Memory B cell (primary cell): ENCODE measurements around the gene TUBGCP5.

Source experiments
- ATAC-seq: fragments of 150-1000 bp; cut with Tn5 transposase; 2 replicates; pipeline ENCODE4 v1.10.0; 2021; ENCODE audit warnings: low read depth, mild to moderate bottlenecking, moderate library complexity
- DNase-seq, 2 donors: peaks; one replicate each; pipeline ENCODE4 v3.0.0; 2022; ENCODE audit warnings: low spot score in 2 of 2
- H3K27ac Mint-ChIP-seq: one replicate; pipeline ENCODE4 v1.8.0; 2022; ENCODE audit warnings: mild to moderate bottlenecking, moderate library complexity, mixed read lengths
- H3K27me3 Mint-ChIP-seq: one replicate; pipeline ENCODE4 v1.8.0; 2022; ENCODE audit warnings: mixed read lengths
- H3K36me3 Mint-ChIP-seq: one replicate; pipeline ENCODE4 v1.8.0; 2022; ENCODE audit warnings: mild to moderate bottlenecking, mixed read lengths
- H3K4me1 Mint-ChIP-seq: one replicate; pipeline ENCODE4 v1.8.0; 2022; ENCODE audit warnings: mixed read lengths
- H3K4me3 Mint-ChIP-seq: one replicate; pipeline ENCODE4 v1.8.0; 2022; ENCODE audit warnings: mild to moderate bottlenecking, moderate library complexity, mixed read lengths
- H3K9me3 Mint-ChIP-seq: one replicate; pipeline ENCODE4 v1.8.0; 2022; ENCODE audit warnings: mixed read lengths

Gene TUBGCP5

GRCh38 chr15:22979238-22980188, 59.9 kb downstream of the TUBGCP5 start:
- DNase-seq (peak in 1 of 2 donors; percentile 19), ATAC-seq (peak; percentile 80)
- Mint-ChIP-seq H3K27ac (peak overlapping the region; percentile 43), H3K9me3 (no peaks in the 10 kb centered on the region), H3K36me3 (peaks cover 2% of the 10 kb centered on the region), H3K4me3 (peak overlapping the region; percentile 96), H3K27me3 (peaks cover 3% of the 10 kb centered on the region), H3K4me1 (peaks cover 11% of the 10 kb centered on the region)

GRCh38 chr15:22978691-22979237, 60.6 kb downstream of the TUBGCP5 start:
- Mint-ChIP-seq H3K4me3 (peak overlapping the region; percentile 96), H3K9me3 (no peaks in the 10 kb centered on the region), H3K27me3 (peaks cover 3% of the 10 kb centered on the region), H3K4me1 (peaks cover 11% of the 10 kb centered on the region), H3K36me3 (peaks cover 2% of the 10 kb centered on the region), H3K27ac (peak overlapping the region; percentile 43)
- peak; percentile 53 for ATAC-seq
- DNase-seq = peak in 1 of 2 donors; percentile 18

- no peak overlapping the region for H3K27ac Mint-ChIP-seq
- peaks cover 2% of the 10 kb centered on the region for H3K36me3 Mint-ChIP-seq
- H3K4me1 Mint-ChIP-seq = peaks cover 14% of the 10 kb centered on the region
- DNase-seq (no peak), ATAC-seq (no peak)
- no peak overlapping the region for H3K4me3 Mint-ChIP-seq
- H3K9me3 Mint-ChIP-seq = no peaks in the 10 kb centered on the region
- H3K27me3 Mint-ChIP-seq = peaks cover 3% of the 10 kb centered on the region
These were observed 64.6 kb downstream of the TUBGCP5 start for GRCh38 chr15:22974745-22975144.

- peaks cover 2% of the 10 kb centered on the region for H3K9me3 Mint-ChIP-seq
- H3K4me1 Mint-ChIP-seq = peaks cover 10% of the 10 kb centered on the region
- ATAC-seq = no peak
- DNase-seq = no peak
- H3K36me3 Mint-ChIP-seq = peaks cover 5% of the 10 kb centered on the region
- H3K27ac Mint-ChIP-seq = no peak overlapping the region
- H3K27me3 Mint-ChIP-seq = no peaks in the 10 kb centered on the region
- no peak overlapping the region for H3K4me3 Mint-ChIP-seq
These were observed 65.4 kb downstream of the TUBGCP5 start for GRCh38 chr15:22973987-22974386.

- Mint-ChIP-seq H3K27me3 (no peaks in the 10 kb centered on the region), H3K36me3 (peaks cover 5% of the 10 kb centered on the region), H3K4me3 (no peak overlapping the region), H3K9me3 (peaks cover 2% of the 10 kb centered on the region), H3K4me1 (peaks cover 7% of the 10 kb centered on the region), H3K27ac (no peak overlapping the region)
- DNase-seq (no peak), ATAC-seq (peak; percentile 59)
These were observed 66.1 kb downstream of the TUBGCP5 start for GRCh38 chr15:22973286-22973685.

- no peaks in the 10 kb centered on the region for H3K27me3 Mint-ChIP-seq
- no peak overlapping the region for H3K4me3 Mint-ChIP-seq
- ATAC-seq = no peak
- H3K4me1 Mint-ChIP-seq = peaks cover 3% of the 10 kb centered on the region
- H3K27ac Mint-ChIP-seq = no peak overlapping the region
- no peak for DNase-seq
- peaks cover 3% of the 10 kb centered on the region for H3K36me3 Mint-ChIP-seq
- H3K9me3 Mint-ChIP-seq = peaks cover 2% of the 10 kb centered on the region
These were observed 69.9 kb downstream of the TUBGCP5 start for GRCh38 chr15:22969489-22969888.

- ATAC-seq (no peak), DNase-seq (no peak)
- H3K27ac Mint-ChIP-seq = no peak overlapping the region
- H3K4me3 Mint-ChIP-seq = no peak overlapping the region
- peaks cover 2% of the 10 kb centered on the region for H3K4me1 Mint-ChIP-seq
- H3K27me3 Mint-ChIP-seq = no peaks in the 10 kb centered on the region
- peaks cover 2% of the 10 kb centered on the region for H3K9me3 Mint-ChIP-seq
- H3K36me3 Mint-ChIP-seq = peaks cover 3% of the 10 kb centered on the region
These were observed 71.0 kb downstream of the TUBGCP5 start for GRCh38 chr15:22968366-22968765.

- H3K27me3 Mint-ChIP-seq = no peaks in the 10 kb centered on the region
- H3K27ac Mint-ChIP-seq = no peak overlapping the region
- ATAC-seq = no peak
- no peak for DNase-seq
- H3K4me1 Mint-ChIP-seq = peaks cover 1% of the 10 kb centered on the region
- peaks cover 3% of the 10 kb centered on the region for H3K36me3 Mint-ChIP-seq
- peaks cover 2% of the 10 kb centered on the region for H3K9me3 Mint-ChIP-seq
- no peak overlapping the region for H3K4me3 Mint-ChIP-seq
These were observed 72.1 kb downstream of the TUBGCP5 start for GRCh38 chr15:22967084-22967770.

GRCh38 chr15:22966321-22967083, 72.9 kb downstream of the TUBGCP5 start:
- Mint-ChIP-seq H3K36me3 (peaks cover 3% of the 10 kb centered on the region), H3K4me3 (no peak overlapping the region), H3K4me1 (peaks cover 3% of the 10 kb centered on the region), H3K9me3 (peaks cover 2% of the 10 kb centered on the region), H3K27ac (no peak overlapping the region), H3K27me3 (no peaks in the 10 kb centered on the region)
- no peak for DNase-seq
- ATAC-seq = no peak

GRCh38 chr15:22963641-22964040, 75.7 kb downstream of the TUBGCP5 start:
- DNase-seq (no peak), ATAC-seq (no peak)
- H3K36me3 Mint-ChIP-seq = no peaks in the 10 kb centered on the region
- no peaks in the 10 kb centered on the region for H3K9me3 Mint-ChIP-seq
- no peak overlapping the region for H3K4me3 Mint-ChIP-seq
- peaks cover 2% of the 10 kb centered on the region for H3K27me3 Mint-ChIP-seq
- peaks cover 16% of the 10 kb centered on the region for H3K4me1 Mint-ChIP-seq
- no peak overlapping the region for H3K27ac Mint-ChIP-seq

- ATAC-seq = no peak
- H3K27me3 Mint-ChIP-seq = peaks cover 2% of the 10 kb centered on the region
- H3K9me3 Mint-ChIP-seq = no peaks in the 10 kb centered on the region
- no peak overlapping the region for H3K27ac Mint-ChIP-seq
- no peaks in the 10 kb centered on the region for H3K36me3 Mint-ChIP-seq
- no peak overlapping the region for H3K4me3 Mint-ChIP-seq
- DNase-seq = no peak
- H3K4me1 Mint-ChIP-seq = peaks cover 19% of the 10 kb centered on the region
These were observed 76.8 kb downstream of the TUBGCP5 start for GRCh38 chr15:22962611-22963010.

GRCh38 chr15:22961762-22962161, 77.6 kb downstream of the TUBGCP5 start:
- Mint-ChIP-seq H3K9me3 (no peaks in the 10 kb centered on the region), H3K4me1 (peaks cover 19% of the 10 kb centered on the region), H3K4me3 (no peak overlapping the region), H3K36me3 (no peaks in the 10 kb centered on the region), H3K27ac (no peak overlapping the region), H3K27me3 (peaks cover 2% of the 10 kb centered on the region)
- DNase-seq = no peak
- no peak for ATAC-seq

- H3K4me3 Mint-ChIP-seq = peak overlapping the region; percentile 29
- H3K4me1 Mint-ChIP-seq = peaks cover 19% of the 10 kb centered on the region
- DNase-seq (no peak), ATAC-seq (no peak)
- no peaks in the 10 kb centered on the region for H3K36me3 Mint-ChIP-seq
- peaks cover 2% of the 10 kb centered on the region for H3K27me3 Mint-ChIP-seq
- no peaks in the 10 kb centered on the region for H3K9me3 Mint-ChIP-seq
- no peak overlapping the region for H3K27ac Mint-ChIP-seq
These were observed 78.8 kb downstream of the TUBGCP5 start for GRCh38 chr15:22960556-22960955.
